Effector memory CD8-positive, alpha-beta T cell (primary cell): ENCODE results near the gene CEACAM8.
A peak's percentile ranks its signal among the peaks of the same experiment; 100 is the strongest.
"Not testable (repeated sequence)": the region's sequence is repeated elsewhere in the genome, so short reads cannot be mapped to it uniquely, and the experiment has no call there.

Experiments used
- ATAC-seq: fragments of 150-1000 bp; cut with Tn5 transposase; replicated peaks from 2 replicates; pipeline ENCODE4 v1.10.0; 2021; ENCODE audit warnings: mild to moderate bottlenecking, moderate library complexity
- DNase-seq, 3 experiments: peaks; one replicate each; pipeline ENCODE4 v3.0.0; 2021
- H3K27ac Mint-ChIP-seq, 2 donors: one replicate each; pipeline ENCODE4 v1.8.0; 2022; ENCODE audit warnings: mild to moderate bottlenecking in 2 of 2, mixed read lengths in 2 of 2, moderate library complexity in 2 of 2
- H3K27me3 Mint-ChIP-seq, 2 donors: one replicate each; pipeline ENCODE4 v1.8.0; 2022; ENCODE audit warnings: mixed read lengths in 2 of 2
- H3K36me3 Mint-ChIP-seq: one replicate; pipeline ENCODE4 v1.8.0; 2022; ENCODE audit warnings: mild to moderate bottlenecking, moderate library complexity, mixed read lengths; ENCODE audit not compliant: insufficient read depth
- H3K4me1 Mint-ChIP-seq, 2 donors: one replicate each; pipeline ENCODE4 v1.8.0; 2022; ENCODE audit warnings: low read depth in 2 of 2, mixed read lengths in 2 of 2
- H3K4me3 Mint-ChIP-seq, 2 donors: one replicate each; pipeline ENCODE4 v1.8.0; 2022; ENCODE audit warnings: mild to moderate bottlenecking in 2 of 2, mixed read lengths in 2 of 2, moderate library complexity in 2 of 2
- H3K9me3 Mint-ChIP-seq, 2 donors: one replicate each; pipeline ENCODE4 v1.8.0; 2022; ENCODE audit warnings: mixed read lengths in 2 of 2

CEACAM8 gene

DNA sequence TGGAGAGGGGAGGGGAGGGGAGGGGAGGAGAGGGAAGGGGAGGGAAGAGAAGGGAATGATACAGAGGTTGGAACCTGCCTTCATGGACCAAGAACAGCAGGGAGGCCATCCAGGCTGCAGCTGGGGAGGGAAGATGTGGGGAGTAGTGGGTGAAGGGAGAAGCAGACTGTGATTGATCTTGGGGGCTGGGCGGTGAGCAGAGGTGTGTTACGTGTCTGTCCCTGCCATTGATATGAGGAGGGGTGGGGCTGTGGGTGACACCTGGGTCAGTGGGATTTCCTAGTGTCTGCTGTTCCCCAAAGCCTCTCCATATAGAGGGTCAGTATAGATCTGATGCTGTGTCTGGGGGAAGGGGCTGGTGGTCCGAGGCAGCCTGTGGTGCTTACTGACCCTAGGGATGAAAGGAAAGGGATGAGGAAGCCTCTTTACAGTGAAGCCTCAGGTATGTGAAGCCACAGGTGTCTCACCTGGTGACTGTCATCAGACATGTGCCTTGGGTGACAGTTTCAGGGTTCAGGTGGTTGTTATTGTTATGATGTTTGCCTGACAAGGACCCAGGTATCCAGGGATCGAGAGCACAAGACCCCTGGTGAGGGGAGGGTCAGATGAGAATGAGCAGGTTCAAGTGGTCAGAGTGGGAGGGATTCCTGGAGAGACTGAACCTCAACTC, 47.8 kb downstream of the CEACAM8 start:
- peaks cover 35 to 67% of the 10 kb centered on the region in 2 donors for H3K27me3 Mint-ChIP-seq
- H3K4me1 Mint-ChIP-seq = no peaks in the 10 kb centered on the region
- no peak overlapping the region for H3K4me3 Mint-ChIP-seq
- no peak overlapping the region for H3K27ac Mint-ChIP-seq
- no peak for DNase-seq
- peaks cover 6% of the 10 kb centered on the region for H3K36me3 Mint-ChIP-seq
- no peaks in the 10 kb centered on the region for H3K9me3 Mint-ChIP-seq
- ATAC-seq = no peak

DNA sequence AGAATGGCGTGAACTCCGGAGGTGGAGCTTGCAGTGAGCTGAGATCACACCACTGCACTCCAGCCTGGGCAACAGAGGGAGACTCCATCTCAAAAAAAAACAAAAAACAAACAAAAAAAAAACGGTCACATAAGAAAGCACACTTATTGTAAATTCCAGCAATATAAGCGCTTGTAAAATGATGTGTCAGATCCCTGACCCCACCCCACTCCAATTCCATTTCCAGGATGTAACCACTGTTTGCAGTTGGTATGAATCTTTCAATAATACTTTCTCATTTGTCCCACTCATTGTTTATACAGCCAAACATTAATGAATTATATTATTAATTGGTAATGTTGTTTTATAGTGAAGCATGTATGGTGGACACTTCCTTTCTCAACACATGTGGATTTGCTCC, 50.6 kb downstream of the CEACAM8 start:
- Mint-ChIP-seq H3K4me1 (no peaks in the 10 kb centered on the region), H3K4me3 (no peak overlapping the region), H3K27ac (no peak overlapping the region), H3K9me3 (no peaks in the 10 kb centered on the region), H3K27me3 (peaks cover 18 to 40% of the 10 kb centered on the region in 2 donors), H3K36me3 (peaks cover 3% of the 10 kb centered on the region)
- ATAC-seq (no peak), DNase-seq (no peak)

DNA sequence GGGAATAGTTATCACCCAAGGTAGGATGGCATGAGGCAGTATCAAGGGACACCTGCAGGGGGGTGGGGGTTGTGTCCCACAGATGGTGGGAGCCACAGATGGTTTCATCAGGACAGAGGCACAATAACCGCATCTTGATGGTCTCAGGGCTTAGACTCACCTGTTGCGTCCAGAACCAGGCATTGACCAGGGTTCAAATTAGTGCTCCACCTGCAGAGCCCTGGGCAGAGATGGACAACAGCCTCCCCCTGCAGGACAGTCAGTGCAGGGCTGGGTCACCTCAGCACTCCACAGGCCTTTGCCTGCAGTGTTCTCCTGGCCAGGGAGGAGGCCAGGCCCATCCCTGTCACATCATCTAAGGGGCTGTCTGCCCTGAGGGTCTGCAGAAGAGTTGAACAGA, 51.9 kb downstream of the CEACAM8 start:
- H3K9me3 Mint-ChIP-seq = no peaks in the 10 kb centered on the region
- no peaks in the 10 kb centered on the region for H3K4me1 Mint-ChIP-seq
- no peak overlapping the region for H3K4me3 Mint-ChIP-seq
- peaks cover 3% of the 10 kb centered on the region for H3K36me3 Mint-ChIP-seq
- no peak for DNase-seq
- H3K27me3 Mint-ChIP-seq = peaks cover 17 to 26% of the 10 kb centered on the region in 2 donors
- H3K27ac Mint-ChIP-seq = no peak overlapping the region
- ATAC-seq = no peak

DNA sequence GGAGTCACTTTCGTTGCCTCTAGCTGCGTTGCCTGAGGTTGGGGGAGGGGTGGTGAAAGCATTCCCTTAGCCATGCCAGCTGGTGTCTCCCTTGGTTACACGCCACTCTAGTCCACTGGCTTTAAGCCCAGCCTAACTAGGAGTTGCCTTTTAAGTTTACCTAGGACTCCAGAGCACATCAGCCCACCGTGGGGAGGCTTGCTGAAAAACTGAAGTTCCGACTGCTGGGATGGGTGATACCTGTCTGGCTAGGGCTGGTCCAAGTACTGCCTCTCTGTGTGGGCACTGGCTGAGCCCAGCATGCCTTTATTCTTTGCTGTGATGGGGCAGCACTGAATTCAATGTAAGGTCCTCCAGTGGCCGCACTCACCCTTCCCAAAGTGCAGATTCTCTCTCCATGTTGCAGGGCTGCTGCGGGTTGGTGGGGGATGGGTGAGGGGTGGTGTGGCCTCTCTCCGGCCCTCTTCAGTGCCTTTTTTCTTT, 54.6 kb downstream of the CEACAM8 start:
- no peak overlapping the region for H3K27ac Mint-ChIP-seq
- H3K27me3 Mint-ChIP-seq = peaks cover 6 to 9% of the 10 kb centered on the region in 2 donors
- H3K36me3 Mint-ChIP-seq = no peaks in the 10 kb centered on the region
- ATAC-seq = no peak
- H3K4me1 Mint-ChIP-seq = no peaks in the 10 kb centered on the region
- H3K9me3 Mint-ChIP-seq = no peaks in the 10 kb centered on the region
- DNase-seq = no peak
- H3K4me3 Mint-ChIP-seq = no peak overlapping the region

DNA sequence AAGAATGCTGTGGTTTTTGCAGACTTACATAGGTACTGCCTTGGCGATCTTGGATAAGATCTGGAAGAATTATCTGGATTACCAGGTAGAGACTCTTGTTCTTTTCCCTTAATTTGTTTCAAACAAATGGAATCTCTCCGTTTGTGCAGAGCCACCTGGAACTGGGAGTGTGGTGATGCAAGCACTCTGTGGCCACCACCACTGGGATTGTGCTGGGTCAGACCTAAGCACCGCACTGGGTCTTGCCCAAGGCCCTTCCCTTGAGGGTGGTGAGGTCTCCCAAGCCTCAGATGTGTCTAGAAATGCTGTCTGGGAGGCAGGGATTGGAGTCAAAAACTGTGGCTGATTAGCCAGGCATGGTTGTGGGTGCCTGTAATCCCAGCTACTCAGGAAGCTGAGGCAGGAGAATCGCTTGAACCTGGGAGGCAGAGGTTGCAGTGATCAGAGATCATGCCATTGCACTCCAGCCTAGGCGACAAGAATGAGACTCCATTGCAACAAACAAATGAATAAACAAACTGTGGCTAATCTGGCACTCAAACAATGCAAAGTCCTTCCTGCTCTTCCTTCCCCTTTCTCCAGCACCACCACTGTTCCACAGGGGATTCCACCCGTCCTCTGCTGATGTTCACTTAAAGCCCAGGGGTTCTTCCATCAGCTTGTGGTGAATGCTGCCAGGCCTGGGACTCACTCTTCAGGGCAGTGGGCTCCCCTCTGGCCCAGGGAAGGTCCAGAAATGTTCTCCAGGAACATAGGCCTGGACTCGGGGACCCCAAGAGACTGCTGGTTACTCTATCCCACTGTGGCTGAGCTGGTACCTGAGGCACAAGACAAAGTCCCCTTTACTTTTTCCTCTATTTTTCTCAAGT, 55.6 kb downstream of the CEACAM8 start:
- ATAC-seq (no peak), DNase-seq (no peak)
- Mint-ChIP-seq H3K27me3 (peaks cover 6 to 9% of the 10 kb centered on the region in 2 donors), H3K27ac (no peak overlapping the region), H3K9me3 (no peaks in the 10 kb centered on the region), H3K4me3 (no peak overlapping the region), H3K36me3 (no peaks in the 10 kb centered on the region), H3K4me1 (no peaks in the 10 kb centered on the region)

DNA sequence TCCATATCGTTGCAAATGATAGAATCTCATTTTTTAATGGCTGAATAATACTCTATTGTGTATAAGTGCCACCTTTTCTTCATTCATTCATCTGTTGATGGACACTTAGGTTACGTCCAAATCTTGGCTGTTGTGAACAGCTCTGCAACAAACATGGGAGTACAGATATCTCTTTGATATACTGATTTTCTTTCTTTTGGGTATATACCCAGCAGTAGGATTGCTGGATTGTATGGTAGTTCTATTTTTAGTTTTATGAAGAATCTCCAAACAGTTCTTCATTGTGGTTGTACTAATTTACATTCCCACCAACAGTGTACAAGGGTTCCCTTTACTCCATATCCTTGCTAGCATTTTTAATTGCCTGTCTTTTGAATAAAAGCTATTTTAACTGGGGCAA, 59.4 kb downstream of the CEACAM8 start:
- not testable (repeated sequence) for H3K9me3 Mint-ChIP-seq, H3K4me1 Mint-ChIP-seq, DNase-seq, H3K27ac Mint-ChIP-seq, H3K36me3 Mint-ChIP-seq, H3K4me3 Mint-ChIP-seq, ATAC-seq, H3K27me3 Mint-ChIP-seq

DNA sequence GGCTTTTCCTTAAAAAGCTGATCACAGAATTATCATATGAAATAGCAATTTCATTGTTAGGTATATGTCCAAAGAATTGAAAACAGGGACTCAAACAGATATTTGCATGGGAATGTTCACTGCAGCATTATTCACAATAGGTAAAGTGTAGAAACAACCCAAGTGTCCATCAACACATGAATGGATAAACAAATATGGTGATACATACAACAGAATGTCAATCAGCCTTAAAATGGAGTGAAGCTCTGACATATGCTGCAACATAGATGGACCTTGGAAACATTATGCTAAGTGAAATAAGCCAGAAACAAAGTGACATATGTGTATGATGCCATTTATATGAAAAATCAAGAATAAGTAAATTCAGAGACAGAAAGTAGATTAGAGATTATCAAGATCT, 60.3 kb downstream of the CEACAM8 start:
- Mint-ChIP-seq H3K4me1 (peaks cover under 1 to 3% of the 10 kb centered on the region in 2 donors), H3K4me3 (no peak overlapping the region), H3K27ac (no peak overlapping the region), H3K36me3 (no peaks in the 10 kb centered on the region), H3K27me3 (peaks cover 0 to 6% of the 10 kb centered on the region in 2 donors), H3K9me3 (no peaks in the 10 kb centered on the region)
- DNase-seq = no peak
- no peak for ATAC-seq

DNA sequence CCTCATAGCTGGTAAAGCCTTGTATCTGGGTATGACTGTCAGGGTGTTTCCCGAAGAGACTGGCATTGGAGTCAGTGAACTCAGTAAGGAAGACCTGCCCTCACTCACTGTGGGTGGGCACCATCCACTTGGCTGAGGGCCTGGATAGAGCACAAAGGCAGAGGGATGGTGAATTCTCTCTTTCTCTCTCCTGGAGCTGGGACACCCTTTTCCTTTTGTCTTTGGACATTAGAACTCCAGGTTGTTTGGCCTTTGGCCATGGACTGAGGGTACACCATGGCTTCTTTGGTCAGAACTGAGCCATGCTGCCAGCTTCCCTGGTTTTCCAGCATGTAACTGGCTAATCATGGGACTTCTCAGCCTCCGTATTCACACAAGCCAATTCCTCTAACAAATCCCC, 61.8 kb downstream of the CEACAM8 start:
- H3K36me3 Mint-ChIP-seq = no peaks in the 10 kb centered on the region
- no peaks in the 10 kb centered on the region for H3K9me3 Mint-ChIP-seq
- no peak overlapping the region for H3K4me3 Mint-ChIP-seq
- ATAC-seq = no peak
- peaks cover 14 to 18% of the 10 kb centered on the region in 2 donors for H3K4me1 Mint-ChIP-seq
- no peak overlapping the region for H3K27ac Mint-ChIP-seq
- no peaks in the 10 kb centered on the region for H3K27me3 Mint-ChIP-seq
- DNase-seq = no peak

DNA sequence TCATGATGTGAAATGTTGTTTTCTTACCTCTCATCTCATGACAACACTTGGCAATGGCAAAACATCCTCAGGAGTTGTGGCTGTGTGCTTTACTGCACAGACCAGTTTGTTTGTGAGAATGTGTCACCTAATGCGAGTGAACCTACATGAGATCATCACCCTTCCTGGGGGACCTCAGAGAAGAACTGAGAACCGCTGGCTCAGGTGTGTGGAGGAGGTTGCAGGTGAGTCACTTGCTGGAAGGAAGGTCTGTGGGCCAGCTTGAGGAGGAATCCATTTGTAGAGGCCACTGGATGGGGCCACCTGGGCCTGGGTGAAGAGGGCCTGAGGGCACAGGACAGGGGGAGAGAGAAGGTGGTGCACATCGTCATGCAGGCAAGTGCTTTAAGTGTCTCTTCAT, 63.4 kb downstream of the CEACAM8 start:
- H3K27me3 Mint-ChIP-seq = no peaks in the 10 kb centered on the region
- no peak for ATAC-seq
- H3K4me1 Mint-ChIP-seq = peaks cover 14 to 23% of the 10 kb centered on the region in 2 donors
- no peak overlapping the region for H3K4me3 Mint-ChIP-seq
- no peak for DNase-seq
- H3K9me3 Mint-ChIP-seq = no peaks in the 10 kb centered on the region
- peak overlapping the region in 1 of 2 donors; percentile 62 for H3K27ac Mint-ChIP-seq
- no peaks in the 10 kb centered on the region for H3K36me3 Mint-ChIP-seq
